SK-N-SH treated with all-trans-retinoic acid at 6 μM for 48 hours (cell line): Measurements from ENCODE around the gene CNTN6.

Source experiments
- CSDC2 ChIP-seq: fragments of 250-450 bp; sonication (Bioruptor Pico); IDR thresholded peaks from 2 replicates; pipeline ENCODE4 v1.5.0; 2020; ENCODE audit warnings: mild to moderate bottlenecking, moderate library complexity
- CSRNP3 ChIP-seq: fragments of 250-450 bp; sonication (Bioruptor Pico); IDR thresholded peaks from 2 replicates; pipeline ENCODE4 v1.5.1; 2021; ENCODE audit warnings: mild to moderate bottlenecking, moderate library complexity
- PATZ1 ChIP-seq: fragments of 250-450 bp; sonication (Bioruptor Pico); IDR thresholded peaks from 2 replicates; pipeline ENCODE4 v1.8.0; 2020; ENCODE audit warnings: mild to moderate bottlenecking, moderate library complexity, borderline replicate concordance
- POU6F1 ChIP-seq: fragments of 250-450 bp; sonication (Bioruptor Pico); IDR thresholded peaks from 2 replicates; pipeline ENCODE4 v1.8.0; 2021; ENCODE audit warnings: low read depth, mild to moderate bottlenecking, moderate library complexity, borderline replicate concordance
- TCF4 ChIP-seq: fragments of 250-450 bp; sonication (Bioruptor Pico); IDR thresholded peaks from 2 replicates; pipeline ENCODE4 v1.8.0; 2021; ENCODE audit warnings: mild to moderate bottlenecking, moderate library complexity, borderline replicate concordance
- ZFP30 ChIP-seq: fragments of 450-650 bp; formaldehyde crosslinking; IDR thresholded peaks from 2 replicates; pipeline ENCODE4 v1.5.0; 2022; ENCODE audit warnings: mild to moderate bottlenecking, moderate library complexity
- ZNF565 ChIP-seq: fragments of 450-650 bp; formaldehyde crosslinking; conservative IDR thresholded peaks from 2 replicates; pipeline ENCODE4 v1.5.0; 2020; ENCODE audit warnings: low read depth, mild to moderate bottlenecking, moderate library complexity
- ZNF8 ChIP-seq: fragments of 450-650 bp; formaldehyde crosslinking; IDR thresholded peaks from 2 replicates; pipeline ENCODE4 v1.5.0; 2020; ENCODE audit warnings: mild to moderate bottlenecking, moderate library complexity
- TF ChIP-seq, protein P1 (sequence below): fragments of 250-450 bp; sonication (Bioruptor Pico); IDR thresholded peaks from 2 replicates; pipeline ENCODE4 v1.5.1; 2020; ENCODE audit warnings: low read depth, mild to moderate bottlenecking, moderate library complexity
- TF ChIP-seq, protein P2 (sequence below): fragments of 250-450 bp; sonication (Bioruptor Pico); IDR thresholded peaks from 2 replicates; pipeline ENCODE4 v1.5.0; 2020; ENCODE audit warnings: mild to moderate bottlenecking, moderate library complexity

- no peak for TF ChIP-seq PATZ1
- TF ChIP-seq ZNF565: no peak
- TF ChIP-seq POU6F1: no peak
- peak; percentile 37; the same call in 1 of the 2 replicates for TF ChIP-seq TCF4
- TF ChIP-seq ZNF8: no peak
- TF ChIP-seq ZFP30 (CRISPR knock-in tag): no peak
- TF ChIP-seq CSDC2 (CRISPR knock-in tag): no peak
- TF ChIP-seq, protein P1, sequence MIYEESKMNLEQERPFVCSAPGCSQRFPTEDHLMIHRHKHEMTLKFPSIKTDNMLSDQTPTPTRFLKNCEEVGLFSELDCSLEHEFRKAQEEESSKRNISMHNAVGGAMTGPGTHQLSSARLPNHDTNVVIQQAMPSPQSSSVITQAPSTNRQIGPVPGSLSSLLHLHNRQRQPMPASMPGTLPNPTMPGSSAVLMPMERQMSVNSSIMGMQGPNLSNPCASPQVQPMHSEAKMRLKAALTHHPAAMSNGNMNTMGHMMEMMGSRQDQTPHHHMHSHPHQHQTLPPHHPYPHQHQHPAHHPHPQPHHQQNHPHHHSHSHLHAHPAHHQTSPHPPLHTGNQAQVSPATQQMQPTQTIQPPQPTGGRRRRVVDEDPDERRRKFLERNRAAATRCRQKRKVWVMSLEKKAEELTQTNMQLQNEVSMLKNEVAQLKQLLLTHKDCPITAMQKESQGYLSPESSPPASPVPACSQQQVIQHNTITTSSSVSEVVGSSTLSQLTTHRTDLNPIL (CRISPR knock-in tag): no peak
- no peak for TF ChIP-seq CSRNP3 (CRISPR knock-in tag)
- TF ChIP-seq, protein P2, sequence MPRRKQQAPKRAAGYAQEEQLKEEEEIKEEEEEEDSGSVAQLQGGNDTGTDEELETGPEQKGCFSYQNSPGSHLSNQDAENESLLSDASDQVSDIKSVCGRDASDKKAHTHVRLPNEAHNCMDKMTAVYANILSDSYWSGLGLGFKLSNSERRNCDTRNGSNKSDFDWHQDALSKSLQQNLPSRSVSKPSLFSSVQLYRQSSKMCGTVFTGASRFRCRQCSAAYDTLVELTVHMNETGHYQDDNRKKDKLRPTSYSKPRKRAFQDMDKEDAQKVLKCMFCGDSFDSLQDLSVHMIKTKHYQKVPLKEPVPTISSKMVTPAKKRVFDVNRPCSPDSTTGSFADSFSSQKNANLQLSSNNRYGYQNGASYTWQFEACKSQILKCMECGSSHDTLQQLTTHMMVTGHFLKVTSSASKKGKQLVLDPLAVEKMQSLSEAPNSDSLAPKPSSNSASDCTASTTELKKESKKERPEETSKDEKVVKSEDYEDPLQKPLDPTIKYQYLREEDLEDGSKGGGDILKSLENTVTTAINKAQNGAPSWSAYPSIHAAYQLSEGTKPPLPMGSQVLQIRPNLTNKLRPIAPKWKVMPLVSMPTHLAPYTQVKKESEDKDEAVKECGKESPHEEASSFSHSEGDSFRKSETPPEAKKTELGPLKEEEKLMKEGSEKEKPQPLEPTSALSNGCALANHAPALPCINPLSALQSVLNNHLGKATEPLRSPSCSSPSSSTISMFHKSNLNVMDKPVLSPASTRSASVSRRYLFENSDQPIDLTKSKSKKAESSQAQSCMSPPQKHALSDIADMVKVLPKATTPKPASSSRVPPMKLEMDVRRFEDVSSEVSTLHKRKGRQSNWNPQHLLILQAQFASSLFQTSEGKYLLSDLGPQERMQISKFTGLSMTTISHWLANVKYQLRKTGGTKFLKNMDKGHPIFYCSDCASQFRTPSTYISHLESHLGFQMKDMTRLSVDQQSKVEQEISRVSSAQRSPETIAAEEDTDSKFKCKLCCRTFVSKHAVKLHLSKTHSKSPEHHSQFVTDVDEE (CRISPR knock-in tag): peak; percentile 33; the same call in 1 of the 2 replicates
Measured at GRCh38 chr3:1228289-1228688, 135.5 kb downstream of the CNTN6 start.
